K562 (cell line): ENCODE measurements around the gene GLI1. TPM values are rescaled to one million over a fixed set of nuclear protein-coding genes. Genes with fewer than 3 reads are reported as not detected.

Experiments
- ATAC-seq: fragments of 200-7000 bp; cut with Tn5 transposase; 3 replicates; pipeline ENCODE4 v1.9.1; 2020; ENCODE audit warnings: moderate library complexity
- BruUV-seq: library from RNA; stranded (reverse); fragments of 400-500 nt; replicated peaks from 2 replicates; lab custom pipeline; 2021; lab: Mats Ljungman, UMichigan
- CTCF ChIA-PET: fragments of 300-600 bp; formaldehyde crosslinking; extraction: SDS; loops from one replicate; lab custom pipeline; 2021; ENCODE audit warnings: low intra/inter-chr PET ratio; lab: Yijun Ruan, JAX
- POLR2A ChIA-PET: fragments of 300-600, 350-650 bp; sonication (Branson Sonifier 250); formaldehyde crosslinking; extraction: SDS; loops from one replicate; lab custom pipeline; 2021; ENCODE audit warnings: antibody characterized with exemption, inconsistent platforms; lab: Yijun Ruan, JAX
- DNase-seq, 4 experiments: peaks; one replicate each; pipeline versions ENCODE4 v3.0.0 to v3.0.0-alpha.2; 2011 to 2018; ENCODE audit warnings: low spot score in 3 of 4, mixed read lengths in 3 of 4; ENCODE audit errors: extremely low read depth in 1 of 4
- FAIRE-seq: peaks from 2 replicates; lab custom pipeline; 2011; peaks lifted over from hg19 to GRCh38; lab: Jason Lieb, UNC
- H2AFZ ChIP-seq: 2 replicates; pipeline ENCODE4 v1.6.0; 2011; ENCODE audit warnings: low read depth, low read length, control low read depth, inconsistent platforms
- H3K27ac ChIP-seq: fragments of 200-600 bp; 3 replicates; pipeline ENCODE4 v1.8.0; 2011; ENCODE audit warnings: low read depth, mild to moderate bottlenecking, control low read depth, inconsistent platforms, low read length, moderate library complexity, mixed read lengths; ENCODE audit errors: extremely low read depth
- H3K27me3 ChIP-seq, 2 experiments: fragments of 300-600 bp in 1 of 2; 2 replicates in 1 of 2; 3 replicates in 1 of 2; pipeline versions ENCODE4 v1.6.0 to v1.8.0; 2011; ENCODE audit warnings: inconsistent platforms in 2 of 2, low read length in 2 of 2, mild to moderate bottlenecking in 1 of 2, mixed read lengths in 1 of 2, moderate library complexity in 1 of 2; ENCODE audit not compliant: control insufficient read depth in 2 of 2, insufficient read depth in 2 of 2
- H3K36me3 ChIP-seq: fragments of 300-600 bp; 3 replicates; pipeline ENCODE4 v1.8.0; 2011; ENCODE audit warnings: mild to moderate bottlenecking, low read length, inconsistent platforms; ENCODE audit not compliant: control insufficient read depth, insufficient read depth
- H3K4me1 ChIP-seq, 2 experiments: fragments of 200-600 bp in 1 of 2; replicated peaks in 1 of 2; 2 replicates in 1 of 2; 3 replicates in 1 of 2; pipeline versions ENCODE4 v1.5.1 to v1.8.0; 2011; ENCODE audit warnings: inconsistent platforms in 2 of 2, low read length in 2 of 2, mild to moderate bottlenecking in 1 of 2, mixed read lengths in 1 of 2, moderate library complexity in 1 of 2; ENCODE audit not compliant: control insufficient read depth in 2 of 2, insufficient read depth in 2 of 2
- H3K4me2 ChIP-seq: 2 replicates; pipeline ENCODE4 v1.6.1; 2011; ENCODE audit warnings: low read length, control low read depth, inconsistent platforms, mixed read lengths; ENCODE audit not compliant: insufficient read depth
- H3K4me3 ChIP-seq: fragments of 200-600 bp; sonication (generic), shearing (Covaris generic); 2 replicates; pipeline ENCODE4 v1.5.1; 2016; ENCODE audit warnings: control low read depth, inconsistent platforms
- H3K79me2 ChIP-seq: fragments of 200-600 bp; 3 replicates; pipeline ENCODE4 v1.8.0; 2011; ENCODE audit warnings: low read length, inconsistent platforms; ENCODE audit not compliant: control insufficient read depth, insufficient read depth
- H3K9ac ChIP-seq, 2 experiments: 2 replicates each; pipeline versions ENCODE4 v1.6.0 to v1.6.1; 2011; ENCODE audit warnings: low read depth in 2 of 2, low read length in 2 of 2, control low read depth in 1 of 2, inconsistent platforms in 1 of 2, mild to moderate bottlenecking in 1 of 2, mixed read lengths in 1 of 2; ENCODE audit not compliant: insufficient read depth in 1 of 2
- H3K9me1 ChIP-seq: one replicate; pipeline ENCODE4 v1.6.0; 2011; ENCODE audit warnings: inconsistent platforms, mild to moderate bottlenecking, low read length, moderate library complexity; ENCODE audit not compliant: control insufficient read depth, insufficient read depth
- H3K9me3 ChIP-seq: replicated peaks from 2 replicates; pipeline ENCODE4 v1.5.1; 2011; ENCODE audit warnings: low read depth, low read length, inconsistent platforms; ENCODE audit not compliant: control insufficient read depth, insufficient read depth
- H4K20me1 ChIP-seq: replicated peaks from 2 replicates; pipeline ENCODE4 v1.6.1; 2011; ENCODE audit warnings: low read length, inconsistent platforms, mixed read lengths; ENCODE audit not compliant: control insufficient read depth, insufficient read depth
- BRD4 ChIP-seq: fragments of 200-600 bp; sonication (generic); IDR thresholded peaks from 2 replicates; pipeline ENCODE4 v1.6.1; 2017; ENCODE audit warnings: inconsistent platforms
- CHD2 ChIP-seq: IDR thresholded peaks from 2 replicates; pipeline ENCODE4 v1.6.1; 2011; ENCODE audit warnings: low read depth, low read length
- CSDE1 ChIP-seq, 2 experiments: fragments of 450-650 bp; IDR thresholded peaks; 2 replicates each; pipeline ENCODE4 v1.6.1; 2016; ENCODE audit warnings: mild to moderate bottlenecking in 1 of 2
- EZH2 ChIP-seq: IDR thresholded peaks from 2 replicates; pipeline ENCODE4 v1.6.1; 2012; ENCODE audit warnings: low read depth, mild to moderate bottlenecking, inconsistent platforms, low read length, borderline replicate concordance
- FOXP1 ChIP-seq: sonication (generic); formaldehyde crosslinking; IDR thresholded peaks from 2 replicates; pipeline ENCODE4 v1.8.0; 2022; ENCODE audit warnings: mild to moderate bottlenecking, missing genetic modification reagents
- FUS ChIP-seq: fragments of 200-400 bp; formaldehyde crosslinking; optimal IDR thresholded peaks from 2 replicates; pipeline ENCODE3; 2017; ENCODE audit warnings: low read depth, low read length
- IFI16 ChIP-seq: fragments of 250-450 bp; sonication (Bioruptor Pico); IDR thresholded peaks from 2 replicates; pipeline ENCODE4 v2.1.2; 2022; ENCODE audit warnings: mild to moderate bottlenecking, inconsistent platforms
- MTA2 ChIP-seq: fragments of 450-650 bp; IDR thresholded peaks from 2 replicates; pipeline ENCODE4 v1.6.1; 2016; ENCODE audit warnings: low read depth
- NCOA6 ChIP-seq: fragments of 450-650 bp; IDR thresholded peaks from 2 replicates; pipeline ENCODE4 v1.6.1; 2017; ENCODE audit warnings: mild to moderate bottlenecking
- PTTG1 ChIP-seq: fragments of 450-650 bp; IDR thresholded peaks from 2 replicates; pipeline ENCODE4 v1.6.1; 2016; ENCODE audit warnings: low read depth, mild to moderate bottlenecking, missing genetic modification characterization, missing compliant biosample characterization
- RBFOX2 ChIP-seq: fragments of 200-400 bp; formaldehyde crosslinking; IDR thresholded peaks from 2 replicates; pipeline ENCODE4 v1.6.1; 2017; ENCODE audit warnings: low read depth, mild to moderate bottlenecking, low read length, moderate library complexity
- RBM25 ChIP-seq: fragments of 200-400 bp; formaldehyde crosslinking; IDR thresholded peaks from 2 replicates; pipeline ENCODE4 v1.6.1; 2018; ENCODE audit warnings: low read length, low read depth, moderate library complexity; ENCODE audit not compliant: severe bottlenecking
- TAF7 ChIP-seq: fragments of 450-650 bp; IDR thresholded peaks from 2 replicates; pipeline ENCODE4 v1.6.1; 2016; ENCODE audit warnings: missing genetic modification characterization, missing compliant biosample characterization
- ZNF232 ChIP-seq: sonication (generic); formaldehyde crosslinking; IDR thresholded peaks from 2 replicates; pipeline ENCODE4 v1.8.0; 2022; ENCODE audit warnings: mild to moderate bottlenecking, missing genetic modification reagents
- WGBS: fragments of 100-300 bp; shearing (Covaris generic); methylation state at CpG from one replicate; pipeline ENCODE4 v1.1.6; 2016; ENCODE audit warnings: low coverage, mixed read lengths; ENCODE audit not compliant: insufficient coverage; ENCODE audit errors: missing lambda C conversion rate; 5-methylcytosine and 5-hydroxymethylcytosine counted together
- in situ Hi-C: fragments of 300-500 bp; cut with MboI; formaldehyde crosslinking; loops from 4 replicates; pipeline ENCODE4 v1.15.0; 2018; ENCODE audit warnings: inconsistent platforms, mixed read lengths
- intact Hi-C: fragments of 100-400 bp; cut with micrococcal nuclease; formaldehyde crosslinking; loops from 2 replicates; pipeline ENCODE4 v1.14.2; 2022
- polyA plus RNA-seq, 8 experiments: library from polyadenylated mRNA; depleted of rRNA in 4 of 8; stranded (reverse) in 5 of 8; unstranded in 3 of 8; fragments of >200 nt; fragmentation: Nextera tagmentation in 2 of 8; fragmentation: Illumina TruSeq in 1 of 8; extraction: Ambion mirVana in 2 of 8; extraction: Trizol in 1 of 8; gene quantifications; 2 replicates each; pipeline versions ENCODE4 v1.2.1 to v1.2.3, GENCODE V29; 2011 to 2014; ENCODE audit warnings: inconsistent platforms in 1 of 8, missing spikeins in 1 of 8
- total RNA-seq, 7 experiments: library from RNA; depleted of rRNA in 6 of 7; stranded (reverse); fragments of >200 nt in 6 of 7; fragmentation: Illumina TruSeq in 2 of 7; extraction: Trizol in 2 of 7; gene quantifications; 2 replicates each; pipeline versions ENCODE4 v1.2.1 to v1.2.3, GENCODE V29; 2011 to 2021; ENCODE audit warnings: low replicate concordance in 1 of 7

The GLI1 gene
- total and polyA plus RNA-seq, 9 of the 15 experiments (the other 6 are each of a cell fraction or from before 2014, with no cell fraction given): 0.24 to 3.7 (median 0.61) TPM

- no peak for TF ChIP-seq IFI16 (CRISPR knock-in tag)
Measured at GRCh38 chr12:57467212-57467874, 7.8 kb downstream of the GLI1 start (continued).

GRCh38 chr12:57467915-57468314, 8.3 kb downstream of the GLI1 start:
- H3K4me3 ChIP-seq: no peak overlapping the region
- no peak overlapping the region for H3K4me2 ChIP-seq
- H2AFZ ChIP-seq: no peak overlapping the region
- no peak for ATAC-seq
- TF ChIP-seq CSDE1 (IDR thresholded peaks at IDR 0.05) (no peak), ZNF232 (no peak), EZH2 (no peak), FOXP1 (no peak), NCOA6 (no peak), MTA2 (no peak), TAF7 (no peak), RBFOX2 (no peak), BRD4 (no peak), CHD2 (no peak), PTTG1 (no peak), FUS (no peak), RBM25 (no peak)
- TF ChIP-seq, all 486 proteins: peak for 0
- CTCF ChIA-PET: no interaction called here
- Histone ChIP-seq H3K27me3 (peaks cover 16 to 54% of the 10 kb centered on the region in 2 experiments; a peak in 4 of 5 replicates), H4K20me1 (no peaks in the 10 kb centered on the region), H3K79me2 (no peaks in the 10 kb centered on the region), H3K4me1 (peaks cover 6 to 11% of the 10 kb centered on the region in 2 experiments), H3K9me3 (no peaks in the 10 kb centered on the region), H3K9me1 (no peaks in the 10 kb centered on the region), H3K27ac (no peak overlapping the region), H3K9ac (peak overlapping the region in 1 of 2 experiments; percentile 70; a peak in 1 of 4 replicates), H3K36me3 (no peaks in the 10 kb centered on the region)
- intact Hi-C loops (no loop called here), in situ Hi-C loops (no loop called here)
- FAIRE-seq (no peak), DNase-seq (no peak)
- BruUV-seq: no TSS peak
- WGBS: 13% methylated on average over 11 of the region's 11 CpGs
- POLR2A ChIA-PET: interaction anchor here (0.7 to 0.9 kb wide), 2 partner anchors 34 to 42 kb away, joined by 3 read pairs; no protein-coding TSS in a partner anchor
